HG02678 (cell line): ENCODE data around the gene RAPGEF5.

Experiments
- ATAC-seq: cut with Tn5 transposase; IDR thresholded peaks from one replicate; pipeline ENCODE4 v1.9.1; 2021; ENCODE audit warnings: mild to moderate bottlenecking, moderate library complexity; ENCODE audit not compliant: unreplicated experiment

The RAPGEF5 gene

GRCh38 chr7:22269963-22270362 lies 87.0 kb downstream of the RAPGEF5 start:
- no peak for ATAC-seq

- no peak for ATAC-seq
Measured at GRCh38 chr7:22268884-22269421, 88.0 kb downstream of the RAPGEF5 start.

- ATAC-seq = no peak
Measured at GRCh38 chr7:22267930-22268615, 88.9 kb downstream of the RAPGEF5 start.

- ATAC-seq = no peak
Measured at GRCh38 chr7:22262538-22262937, 94.4 kb downstream of the RAPGEF5 start.

- ATAC-seq = no peak
Measured at GRCh38 chr7:22256541-22257096, 100.3 kb downstream of the RAPGEF5 start.

GRCh38 chr7:22255834-22256233 lies 101.1 kb downstream of the RAPGEF5 start:
- no peak for ATAC-seq

GRCh38 chr7:22255342-22255741 lies 101.6 kb downstream of the RAPGEF5 start:
- no peak for ATAC-seq

GRCh38 chr7:22252936-22253536 lies 103.9 kb downstream of the RAPGEF5 start:
- no peak for ATAC-seq

GRCh38 chr7:22252016-22252415 lies 104.9 kb downstream of the RAPGEF5 start:
- no peak for ATAC-seq

- no peak for ATAC-seq
Measured at GRCh38 chr7:22251281-22251680, 105.7 kb downstream of the RAPGEF5 start.

GRCh38 chr7:22250390-22250789 lies 106.6 kb downstream of the RAPGEF5 start:
- no peak for ATAC-seq

GRCh38 chr7:22248111-22248809 lies 108.7 kb downstream of the RAPGEF5 start:
- ATAC-seq = no peak

GRCh38 chr7:22241805-22242390 lies 115.1 kb downstream of the RAPGEF5 start:
- no peak for ATAC-seq

GRCh38 chr7:22240904-22241571 lies 115.9 kb downstream of the RAPGEF5 start:
- ATAC-seq = no peak

GRCh38 chr7:22238354-22239311 lies 118.3 kb downstream of the RAPGEF5 start:
- ATAC-seq = no peak

GRCh38 chr7:22235134-22235533 lies 121.8 kb downstream of the RAPGEF5 start:
- no peak for ATAC-seq

- no peak for ATAC-seq
Measured at GRCh38 chr7:22234227-22234626, 122.7 kb downstream of the RAPGEF5 start.

GRCh38 chr7:22231806-22232205 lies 125.1 kb downstream of the RAPGEF5 start:
- ATAC-seq = no peak

- no peak for ATAC-seq
Measured at GRCh38 chr7:22231141-22231540, 125.8 kb downstream of the RAPGEF5 start.
